Fibroblast of lung (primary cell): ENCODE measurements around the gene STK32B. TPM values are rescaled to one million over a fixed set of nuclear protein-coding genes. Genes with fewer than 3 reads are reported as not detected.

Source experiments
- DNase-seq, 2 donors: peaks; one replicate each; pipeline versions ENCODE4 v3.0.0 to v3.0.0-alpha.2; 2010; ENCODE audit warnings: low read depth in 2 of 2
- H2AFZ ChIP-seq: 2 replicates; pipeline ENCODE4 v1.5.1; 2012; ENCODE audit warnings: low read length, control low read depth, inconsistent platforms
- H3K27ac ChIP-seq: 2 replicates; pipeline ENCODE4 v1.5.1; 2011; ENCODE audit warnings: low read length, control low read depth; ENCODE audit not compliant: insufficient read depth
- H3K27me3 ChIP-seq: 2 replicates; pipeline ENCODE4 v1.5.1; 2011; ENCODE audit warnings: mild to moderate bottlenecking, low read length; ENCODE audit not compliant: control insufficient read depth, insufficient read depth
- H3K36me3 ChIP-seq: 2 replicates; pipeline ENCODE4 v1.5.1; 2011; ENCODE audit warnings: low read length; ENCODE audit not compliant: control insufficient read depth, insufficient read depth
- H3K4me1 ChIP-seq: 2 replicates; pipeline ENCODE4 v1.5.1; 2011; ENCODE audit warnings: low read length; ENCODE audit not compliant: control insufficient read depth, insufficient read depth; ENCODE audit errors: extremely low read depth
- H3K4me2 ChIP-seq: 2 replicates; pipeline ENCODE4 v1.5.1; 2011; ENCODE audit warnings: low read length, control low read depth; ENCODE audit not compliant: insufficient read depth; ENCODE audit errors: extremely low read depth
- H3K4me3 ChIP-seq, 4 experiments: fragments of 200-600 bp in 1 of 4; sonication (generic) in 1 of 4; replicated peaks in 1 of 4; 2 replicates each; pipeline ENCODE4 v1.5.1; 2011 to 2016; ENCODE audit warnings: low read length in 4 of 4, low read depth in 3 of 4, mild to moderate bottlenecking in 3 of 4, control low read depth in 2 of 4, inconsistent platforms in 1 of 4, mixed read lengths in 1 of 4; ENCODE audit not compliant: insufficient read depth in 1 of 4; ENCODE audit errors: control extremely low read depth in 1 of 4
- H3K79me2 ChIP-seq: 2 replicates; pipeline ENCODE4 v1.5.1; 2012; ENCODE audit warnings: mild to moderate bottlenecking, low read length, inconsistent platforms; ENCODE audit not compliant: control insufficient read depth, insufficient read depth
- H3K9ac ChIP-seq: 2 replicates; pipeline ENCODE4 v1.5.1; 2011; ENCODE audit warnings: mild to moderate bottlenecking, low read length, control low read depth; ENCODE audit not compliant: insufficient read depth
- H3K9me3 ChIP-seq: 2 replicates; pipeline ENCODE4 v1.5.1; 2012; ENCODE audit warnings: low read depth, low read length; ENCODE audit not compliant: control insufficient read depth, insufficient read depth
- H4K20me1 ChIP-seq: 2 replicates; pipeline ENCODE4 v1.5.1; 2011; ENCODE audit warnings: low read length; ENCODE audit not compliant: control insufficient read depth, insufficient read depth; ENCODE audit errors: extremely low read depth
- EZH2 ChIP-seq: IDR thresholded peaks from 2 replicates; pipeline ENCODE4 v1.5.1; 2012; ENCODE audit warnings: low read length, control low read depth, mild to moderate bottlenecking; ENCODE audit errors: missing control alignments
- polyA plus RNA-seq, 2 donors: library from polyadenylated mRNA; depleted of rRNA in 1 of 2; stranded (reverse) in 1 of 2; unstranded in 1 of 2; fragments of >200 nt; gene quantifications; 2 replicates each; pipeline ENCODE4 v1.2.1, GENCODE V29; 2011 to 2012; ENCODE audit warnings: missing spikeins in 1 of 2
- total RNA-seq: library from RNA; depleted of rRNA; stranded (reverse); fragments of >200 nt; gene quantifications from 2 replicates; pipeline ENCODE4 v1.2.1, GENCODE V29; 2014
- TF ChIP-seq, protein P1 (sequence below), 2 donors: IDR thresholded peaks in 1 of 2; conservative IDR thresholded peaks in 1 of 2; 1 replicate in 1 of 2; 2 replicates in 1 of 2; pipeline ENCODE4 v1.5.1; 2011 to 2012; ENCODE audit warnings: low read length in 2 of 2, control low read depth in 1 of 2, inconsistent platforms in 1 of 2, low read depth in 1 of 2, mild to moderate bottlenecking in 1 of 2

Gene STK32B
- total and polyA plus RNA-seq, 2 donors (not counting 1 experiment from before 2014, with no cell fraction given), result 0.50 to 1.4 TPM

DNA sequence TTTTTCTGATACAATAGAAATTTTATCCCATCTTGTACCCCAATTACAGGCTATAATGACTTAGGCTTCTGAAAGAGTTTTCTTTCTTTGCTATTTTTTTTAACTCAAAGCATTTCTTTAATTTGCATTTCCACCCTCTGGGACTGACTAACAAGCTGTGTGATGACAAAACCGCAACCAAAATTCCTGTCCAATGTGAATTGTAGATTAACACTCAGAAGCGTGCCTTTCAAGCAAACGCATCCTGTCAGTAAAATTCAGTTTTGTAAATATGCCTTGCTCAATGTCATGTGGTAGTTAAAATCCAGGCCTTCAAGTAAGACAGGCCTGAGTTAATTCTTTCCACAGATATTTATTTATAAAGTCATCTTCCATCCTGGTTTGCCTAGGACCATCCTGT lies 50.3 kb downstream of the STK32B start:
- Histone ChIP-seq H3K9ac (no peak overlapping the region), H3K27ac (no peak overlapping the region), H2AFZ (no peak overlapping the region), H3K27me3 (no peaks in the 10 kb centered on the region), H3K4me1 (no peaks in the 10 kb centered on the region), H3K9me3 (no peaks in the 10 kb centered on the region), H3K4me3 (no peak overlapping the region), H4K20me1 (no peaks in the 10 kb centered on the region), H3K4me2 (no peak overlapping the region), H3K36me3 (no peaks in the 10 kb centered on the region), H3K79me2 (no peaks in the 10 kb centered on the region)
- DNase-seq, result no peak
- TF ChIP-seq, protein P1, sequence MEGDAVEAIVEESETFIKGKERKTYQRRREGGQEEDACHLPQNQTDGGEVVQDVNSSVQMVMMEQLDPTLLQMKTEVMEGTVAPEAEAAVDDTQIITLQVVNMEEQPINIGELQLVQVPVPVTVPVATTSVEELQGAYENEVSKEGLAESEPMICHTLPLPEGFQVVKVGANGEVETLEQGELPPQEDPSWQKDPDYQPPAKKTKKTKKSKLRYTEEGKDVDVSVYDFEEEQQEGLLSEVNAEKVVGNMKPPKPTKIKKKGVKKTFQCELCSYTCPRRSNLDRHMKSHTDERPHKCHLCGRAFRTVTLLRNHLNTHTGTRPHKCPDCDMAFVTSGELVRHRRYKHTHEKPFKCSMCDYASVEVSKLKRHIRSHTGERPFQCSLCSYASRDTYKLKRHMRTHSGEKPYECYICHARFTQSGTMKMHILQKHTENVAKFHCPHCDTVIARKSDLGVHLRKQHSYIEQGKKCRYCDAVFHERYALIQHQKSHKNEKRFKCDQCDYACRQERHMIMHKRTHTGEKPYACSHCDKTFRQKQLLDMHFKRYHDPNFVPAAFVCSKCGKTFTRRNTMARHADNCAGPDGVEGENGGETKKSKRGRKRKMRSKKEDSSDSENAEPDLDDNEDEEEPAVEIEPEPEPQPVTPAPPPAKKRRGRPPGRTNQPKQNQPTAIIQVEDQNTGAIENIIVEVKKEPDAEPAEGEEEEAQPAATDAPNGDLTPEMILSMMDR (conservative IDR thresholded peaks at IDR 0.05 in 1 of 2, IDR thresholded peaks at IDR 0.05 in 1 of 2; ENCODE audit: low read depth in 1 of 2, low read length in 2 of 2), result no peak
- no peak for TF ChIP-seq EZH2

DNA sequence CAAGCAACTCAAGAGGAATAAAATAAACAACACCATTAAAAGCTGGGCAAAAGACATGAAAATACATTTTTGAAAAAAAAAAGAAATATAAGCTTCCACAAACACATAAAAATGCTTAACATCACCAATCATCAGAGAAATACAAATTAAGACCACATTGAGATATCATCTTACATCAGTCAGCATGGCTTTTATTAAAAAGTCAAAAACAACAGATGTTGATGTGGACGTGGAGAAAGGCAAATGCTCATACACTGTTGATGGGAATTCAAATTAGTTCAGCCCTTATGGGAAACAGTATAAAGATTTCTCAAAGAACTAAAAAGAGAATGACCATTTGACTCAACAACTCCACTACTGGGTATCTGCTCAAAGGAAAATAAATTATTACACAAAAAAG lies 59.6 kb downstream of the STK32B start:
- H3K9me3 ChIP-seq, result no peaks in the 10 kb centered on the region
- H4K20me1 ChIP-seq, result no peaks in the 10 kb centered on the region
- H3K4me3 ChIP-seq, result no peak overlapping the region
- TF ChIP-seq EZH2, result no peak
- TF ChIP-seq, protein P1 (conservative IDR thresholded peaks at IDR 0.05 in 1 of 2, IDR thresholded peaks at IDR 0.05 in 1 of 2; ENCODE audit: low read depth in 1 of 2, low read length in 2 of 2), result no peak
- H3K27ac ChIP-seq, result no peak overlapping the region
- no peaks in the 10 kb centered on the region for H3K27me3 ChIP-seq
- H3K79me2 ChIP-seq, result no peaks in the 10 kb centered on the region
- no peak overlapping the region for H2AFZ ChIP-seq
- H3K9ac ChIP-seq, result no peak overlapping the region
- no peaks in the 10 kb centered on the region for H3K36me3 ChIP-seq
- no peaks in the 10 kb centered on the region for H3K4me1 ChIP-seq
- H3K4me2 ChIP-seq, result no peak overlapping the region
- DNase-seq, result no peak

DNA sequence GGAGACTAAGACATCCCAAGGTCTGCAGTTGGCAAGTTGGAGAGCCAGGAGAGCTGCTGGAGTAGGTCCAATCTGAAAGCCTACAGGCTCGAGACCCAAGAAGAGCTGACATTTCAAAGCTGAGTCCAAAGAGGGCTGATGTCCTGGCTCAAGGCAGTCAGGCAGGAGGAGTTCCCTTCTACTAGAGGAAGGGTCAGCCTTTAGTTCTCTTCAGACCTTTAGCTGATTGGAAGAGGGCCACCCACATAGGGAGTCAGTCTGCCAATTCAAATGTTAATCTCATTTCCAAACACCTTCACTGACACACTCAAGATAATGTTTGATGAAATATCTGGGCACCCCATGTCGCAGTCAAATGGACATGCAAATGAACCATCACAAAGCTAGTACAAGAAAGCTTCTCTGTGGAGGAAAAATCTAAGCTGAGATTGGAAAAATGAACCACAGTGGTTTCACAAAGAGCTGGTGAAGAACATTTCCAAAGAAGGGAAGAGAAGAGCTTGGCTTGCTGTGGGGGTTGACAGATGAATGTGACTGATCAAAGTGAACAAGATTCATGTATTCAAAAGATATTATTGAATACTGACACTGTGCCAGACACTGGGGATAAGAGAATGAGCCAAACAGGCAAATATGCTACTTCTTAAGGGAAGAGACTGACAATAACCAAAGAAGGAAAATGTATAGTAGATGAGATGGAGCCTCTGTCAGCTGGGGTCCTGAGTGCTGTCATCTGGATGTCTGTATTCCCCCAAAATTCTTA lies 61.2 kb downstream of the STK32B start:
- Histone ChIP-seq H3K4me3 (no peak overlapping the region), H3K36me3 (no peaks in the 10 kb centered on the region), H3K27ac (no peak overlapping the region), H2AFZ (no peak overlapping the region), H3K9ac (no peak overlapping the region), H3K79me2 (no peaks in the 10 kb centered on the region), H4K20me1 (no peaks in the 10 kb centered on the region), H3K9me3 (no peaks in the 10 kb centered on the region), H3K27me3 (no peaks in the 10 kb centered on the region), H3K4me1 (no peaks in the 10 kb centered on the region), H3K4me2 (no peak overlapping the region)
- no peak for TF ChIP-seq EZH2
- TF ChIP-seq, protein P1 (conservative IDR thresholded peaks at IDR 0.05 in 1 of 2, IDR thresholded peaks at IDR 0.05 in 1 of 2; ENCODE audit: low read depth in 1 of 2, low read length in 2 of 2), result no peak
- DNase-seq, result no peak
